ENCODE measurements around the gene MLLT6.

DNA sequence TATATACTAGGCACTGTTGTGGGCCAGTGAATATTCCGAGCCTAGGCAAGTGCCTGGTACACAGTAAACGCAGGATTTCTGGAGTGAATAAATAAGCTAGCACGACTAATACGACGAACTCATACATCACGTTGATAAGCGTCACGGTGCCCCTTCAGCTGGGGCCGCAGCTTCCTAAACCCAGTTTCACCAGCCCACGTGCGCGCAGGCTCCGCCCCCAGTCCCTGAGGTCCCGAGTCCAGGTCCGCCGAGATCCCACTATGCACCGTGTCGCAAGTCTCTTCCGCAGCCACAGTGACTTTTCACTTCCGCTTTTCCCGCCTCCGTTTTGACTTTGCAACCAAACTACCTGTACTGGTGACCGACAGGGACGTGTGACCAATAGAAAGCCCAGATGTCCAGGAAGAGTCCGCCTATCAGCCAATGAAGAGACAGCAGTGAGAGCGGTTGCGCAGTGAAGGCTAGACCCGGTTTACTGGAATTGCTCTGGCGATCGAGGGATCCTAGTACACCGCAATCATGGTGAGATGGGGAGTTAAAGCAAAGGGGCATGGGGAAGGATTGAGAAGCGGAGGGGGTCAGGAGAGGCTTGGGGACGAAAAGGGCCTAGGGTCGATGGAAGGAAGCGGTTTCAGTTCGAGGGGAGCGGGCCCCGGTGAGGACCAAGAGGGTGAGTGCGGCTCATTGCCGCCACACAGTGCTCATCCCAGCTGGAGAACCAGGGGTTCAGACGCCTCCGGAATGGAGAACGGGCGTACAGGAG, 47.4 kb downstream of the MLLT6 start, which contains the start of gene PSMB3:
- TF ChIP-seq, protein P1, sequence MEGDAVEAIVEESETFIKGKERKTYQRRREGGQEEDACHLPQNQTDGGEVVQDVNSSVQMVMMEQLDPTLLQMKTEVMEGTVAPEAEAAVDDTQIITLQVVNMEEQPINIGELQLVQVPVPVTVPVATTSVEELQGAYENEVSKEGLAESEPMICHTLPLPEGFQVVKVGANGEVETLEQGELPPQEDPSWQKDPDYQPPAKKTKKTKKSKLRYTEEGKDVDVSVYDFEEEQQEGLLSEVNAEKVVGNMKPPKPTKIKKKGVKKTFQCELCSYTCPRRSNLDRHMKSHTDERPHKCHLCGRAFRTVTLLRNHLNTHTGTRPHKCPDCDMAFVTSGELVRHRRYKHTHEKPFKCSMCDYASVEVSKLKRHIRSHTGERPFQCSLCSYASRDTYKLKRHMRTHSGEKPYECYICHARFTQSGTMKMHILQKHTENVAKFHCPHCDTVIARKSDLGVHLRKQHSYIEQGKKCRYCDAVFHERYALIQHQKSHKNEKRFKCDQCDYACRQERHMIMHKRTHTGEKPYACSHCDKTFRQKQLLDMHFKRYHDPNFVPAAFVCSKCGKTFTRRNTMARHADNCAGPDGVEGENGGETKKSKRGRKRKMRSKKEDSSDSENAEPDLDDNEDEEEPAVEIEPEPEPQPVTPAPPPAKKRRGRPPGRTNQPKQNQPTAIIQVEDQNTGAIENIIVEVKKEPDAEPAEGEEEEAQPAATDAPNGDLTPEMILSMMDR (conservative IDR thresholded peaks at IDR 0.05), result no peak
- TF ChIP-seq EZH2 (IDR thresholded peaks at IDR 0.05; ENCODE audit: low read depth), result no peak

Measured in PC-9 (cell line).